GM12872 (cell line): ENCODE data around the gene FRMD1.

ENCODE experiments used
- CTCF ChIP-seq: IDR thresholded peaks from 3 replicates; pipeline ENCODE4 v1.5.1; 2011; ENCODE audit warnings: low read depth, mild to moderate bottlenecking, low read length, moderate library complexity; ENCODE audit not compliant: insufficient read depth

FRMD1 gene

GRCh38 chr6:168039301-168039700 is 39.7 kb downstream of the FRMD1 start:
- no peak for TF ChIP-seq CTCF

GRCh38 chr6:168038576-168039140 is 40.4 kb downstream of the FRMD1 start:
- no peak for TF ChIP-seq CTCF

GRCh38 chr6:168037856-168038255 is 41.2 kb downstream of the FRMD1 start:
- no peak for TF ChIP-seq CTCF

GRCh38 chr6:168037242-168037641 is 41.8 kb downstream of the FRMD1 start:
- no peak for TF ChIP-seq CTCF

- TF ChIP-seq CTCF, result no peak
Measured at GRCh38 chr6:168035661-168036545, 43.1 kb downstream of the FRMD1 start.

- no peak for TF ChIP-seq CTCF
Measured at GRCh38 chr6:168035098-168035660, 43.8 kb downstream of the FRMD1 start.

GRCh38 chr6:168034537-168034936 is 44.5 kb downstream of the FRMD1 start:
- no peak for TF ChIP-seq CTCF
